Endothelial cell of umbilical vein (primary cell): Measurements from ENCODE around the gene PACSIN2. TPM values are rescaled to one million over a fixed set of nuclear protein-coding genes. Genes with fewer than 3 reads are reported as not detected.

Source experiments
- BruUV-seq: library from RNA; stranded (reverse); fragments of 400-500 nt; replicated peaks from 2 replicates; lab custom pipeline; 2021; lab: Mats Ljungman, UMichigan
- CTCF ChIA-PET: fragments of 300-600, 350-600 bp; sonication (Branson Sonifier 250); formaldehyde crosslinking; loops from one replicate; lab custom pipeline; 2021; ENCODE audit warnings: antibody characterized with exemption, inconsistent platforms; lab: Charles Lee
- POLR2A ChIA-PET: fragments of 300-600, 350-600 bp; sonication (Branson Sonifier 250); formaldehyde crosslinking; loops from one replicate; lab custom pipeline; 2021; ENCODE audit warnings: antibody characterized with exemption, inconsistent platforms; lab: Charles Lee
- DNase-seq: peaks from one replicate; pipeline ENCODE4 v3.0.0-alpha.2; 2011; ENCODE audit warnings: low read depth, low spot score
- FAIRE-seq: peaks from 2 replicates; lab custom pipeline; 2011; peaks lifted over from hg19 to GRCh38; lab: Jason Lieb, UNC
- H2AFZ ChIP-seq: 2 replicates; pipeline ENCODE4 v1.6.0; 2012; ENCODE audit warnings: low read depth, low read length, control low read depth, inconsistent platforms
- H3K27ac ChIP-seq: 2 replicates; pipeline ENCODE4 v1.5.1; 2011; ENCODE audit warnings: low read depth, mild to moderate bottlenecking, control low read depth, low read length, moderate library complexity; ENCODE audit not compliant: insufficient read depth
- H3K27me3 ChIP-seq, 2 experiments: 2 replicates each; pipeline versions ENCODE4 v1.6.0 to v1.6.1; 2011; ENCODE audit warnings: low read length in 2 of 2, mixed read lengths in 1 of 2; ENCODE audit not compliant: control insufficient read depth in 2 of 2, insufficient read depth in 2 of 2
- H3K36me3 ChIP-seq, 2 experiments: 2 replicates in 1 of 2; 3 replicates in 1 of 2; pipeline ENCODE4 v1.5.1; 2011; ENCODE audit warnings: low read length in 2 of 2, mild to moderate bottlenecking in 1 of 2, moderate library complexity in 1 of 2; ENCODE audit not compliant: control insufficient read depth in 2 of 2, insufficient read depth in 2 of 2; ENCODE audit errors: extremely low read depth in 1 of 2
- H3K4me1 ChIP-seq: 3 replicates; pipeline ENCODE4 v1.5.1; 2011; ENCODE audit warnings: mild to moderate bottlenecking, low read length; ENCODE audit not compliant: control insufficient read depth, insufficient read depth; ENCODE audit errors: extremely low read depth
- H3K4me2 ChIP-seq: 2 replicates; pipeline ENCODE4 v1.6.1; 2011; ENCODE audit warnings: low read length, control low read depth, mixed read lengths; ENCODE audit not compliant: insufficient read depth
- H3K4me3 ChIP-seq, 3 experiments: fragments of 200-600 bp in 1 of 3; sonication (generic), shearing (Covaris generic) in 1 of 3; replicated peaks in 1 of 3; 2 replicates each; pipeline ENCODE4 v1.5.1; 2011 to 2016; ENCODE audit warnings: control low read depth in 3 of 3, low read length in 3 of 3, mild to moderate bottlenecking in 2 of 3, inconsistent platforms in 1 of 3, low read depth in 1 of 3, moderate library complexity in 1 of 3; ENCODE audit not compliant: insufficient read depth in 1 of 3
- H3K79me2 ChIP-seq: 2 replicates; pipeline ENCODE4 v1.6.0; 2012; ENCODE audit warnings: low read length, inconsistent platforms; ENCODE audit not compliant: control insufficient read depth, insufficient read depth
- H3K9ac ChIP-seq: replicated peaks from 2 replicates; pipeline ENCODE3; 2011; ENCODE audit warnings: low read length, control low read depth; ENCODE audit not compliant: insufficient read depth; ENCODE audit errors: extremely low read depth
- H3K9me1 ChIP-seq: replicated peaks from 3 replicates; pipeline ENCODE4 v1.6.0; 2011; ENCODE audit warnings: mild to moderate bottlenecking, low read length; ENCODE audit not compliant: control insufficient read depth, insufficient read depth; ENCODE audit errors: extremely low read depth
- H3K9me3 ChIP-seq: replicated peaks from 2 replicates; pipeline ENCODE4 v1.5.1; 2012; ENCODE audit warnings: low read length, inconsistent platforms; ENCODE audit not compliant: control insufficient read depth, insufficient read depth
- H4K20me1 ChIP-seq: replicated peaks from 2 replicates; pipeline ENCODE3; 2011; ENCODE audit warnings: mild to moderate bottlenecking, low read length; ENCODE audit not compliant: control insufficient read depth, insufficient read depth; ENCODE audit errors: extremely low read depth
- EZH2 ChIP-seq: IDR thresholded peaks from 2 replicates; pipeline ENCODE4 v1.6.1; 2012; ENCODE audit warnings: borderline replicate concordance, low read depth, mild to moderate bottlenecking, moderate library complexity, low read length, inconsistent platforms; ENCODE audit not compliant: severe bottlenecking
- FOS ChIP-seq: IDR thresholded peaks from 2 replicates; pipeline ENCODE4 v1.6.1; 2011; ENCODE audit warnings: mild to moderate bottlenecking, low read length, moderate library complexity, borderline replicate concordance; ENCODE audit not compliant: insufficient read depth
- JUN ChIP-seq: IDR thresholded peaks from 2 replicates; pipeline ENCODE4 v1.6.1; 2011; ENCODE audit warnings: borderline replicate concordance, low read depth; ENCODE audit not compliant: insufficient read length, insufficient read depth
- MYC ChIP-seq: IDR thresholded peaks from one replicate; pipeline ENCODE4 v1.6.1; 2011; ENCODE audit warnings: mild to moderate bottlenecking, low read depth, low read length
- POLR2A ChIP-seq: IDR thresholded peaks from 2 replicates; pipeline ENCODE4 v1.6.1; 2012; ENCODE audit warnings: low read depth, mild to moderate bottlenecking, control low read depth, low read length
- POLR2AphosphoS5 ChIP-seq: IDR thresholded peaks from 2 replicates; pipeline ENCODE4 v1.6.1; 2012; ENCODE audit warnings: low read depth, mild to moderate bottlenecking, control low read depth, low read length, moderate library complexity; ENCODE audit not compliant: insufficient read depth
- dilution Hi-C: fragments of 300-500 bp; cut with MboI; formaldehyde crosslinking; loops from one replicate; pipeline ENCODE4 v1.15.0; 2019; ENCODE audit warnings: low sequenced_read_pairs; ENCODE audit not compliant: extremely low pct_ligation_motif_present
- intact Hi-C: fragments of 100-400 bp; cut with micrococcal nuclease; formaldehyde crosslinking; loops from one replicate; pipeline ENCODE4 v1.10.0; 2022
- polyA plus RNA-seq, 4 experiments: library from polyadenylated mRNA; depleted of rRNA in 3 of 4; stranded (reverse) in 3 of 4; unstranded in 1 of 4; fragments of >200 nt; gene quantifications; 2 replicates each; pipeline versions ENCODE4 v1.2.1 to v1.2.3, GENCODE V29; 2011 to 2012; ENCODE audit warnings: missing spikeins in 1 of 4
- total RNA-seq: library from RNA; stranded (reverse); gene quantifications from 2 replicates; pipeline ENCODE4 v1.2.3, GENCODE V29; 2021
- TF ChIP-seq, protein P1 (sequence below): IDR thresholded peaks from 2 replicates; pipeline ENCODE4 v1.6.1; 2011; ENCODE audit not compliant: insufficient read depth, insufficient read length
- TF ChIP-seq, protein P2 (sequence below), 2 donors: IDR thresholded peaks; 1 replicate in 1 of 2; 2 replicates in 1 of 2; pipeline ENCODE4 v1.5.1; 2011; ENCODE audit warnings: low read length in 2 of 2, mild to moderate bottlenecking in 2 of 2, moderate library complexity in 2 of 2, control low read depth in 1 of 2, inconsistent platforms in 1 of 2, low read depth in 1 of 2; ENCODE audit not compliant: insufficient read depth in 1 of 2; ENCODE audit errors: extremely low read depth in 1 of 2

The PACSIN2 gene
- total and polyA plus RNA-seq, 2 donors (not counting 3 experiments of a cell fraction or from before 2014, with no cell fraction given) = 46.2 to 64.5 TPM

DNA sequence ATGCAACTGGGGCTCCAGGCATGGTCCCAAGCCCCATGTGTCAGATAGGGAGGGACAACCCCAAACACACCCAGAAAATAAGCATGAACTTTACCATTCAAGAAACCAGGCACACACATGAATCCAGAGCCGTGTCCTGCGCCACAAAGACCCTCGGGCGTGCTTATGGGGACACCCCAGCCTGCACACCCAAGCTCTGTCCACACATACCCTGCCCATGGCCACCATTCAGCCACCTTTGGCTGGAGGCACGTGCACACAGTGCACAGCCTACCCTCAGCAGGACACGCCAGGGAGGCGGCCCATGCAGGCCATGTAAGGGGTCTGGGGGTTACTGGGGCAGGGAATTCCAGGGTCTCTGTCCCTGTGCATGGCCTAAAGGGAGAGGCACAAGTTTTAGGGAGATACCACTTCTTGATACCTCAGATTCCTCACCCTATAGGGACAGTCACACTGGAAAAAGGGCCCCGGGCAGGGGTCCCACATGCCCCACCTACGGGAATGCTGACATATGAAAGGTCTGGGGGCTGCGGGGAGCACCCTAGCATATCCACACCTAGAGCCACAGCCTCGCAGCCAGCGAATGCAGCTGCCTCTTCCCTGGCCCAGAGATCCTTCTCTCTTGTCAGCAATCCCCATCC, 20.6 kb downstream of the PACSIN2 start:
- Histone ChIP-seq H3K4me1 (peaks cover 32% of the 10 kb centered on the region), H3K27me3 (no peaks in the 10 kb centered on the region), H3K9me1 (no peaks in the 10 kb centered on the region), H4K20me1 (no peaks in the 10 kb centered on the region), H3K4me2 (no peak overlapping the region), H3K79me2 (peaks cover 63% of the 10 kb centered on the region), H3K9ac (no peak overlapping the region), H3K9me3 (no peaks in the 10 kb centered on the region), H3K4me3 (no peak overlapping the region), H3K36me3 (no peaks in the 10 kb centered on the region), H2AFZ (no peak overlapping the region), H3K27ac (no peak overlapping the region)
- TF ChIP-seq POLR2A (no peak), JUN (no peak), EZH2 (no peak), FOS (no peak), POLR2AphosphoS5 (no peak), MYC (no peak)
- TF ChIP-seq, protein P1, sequence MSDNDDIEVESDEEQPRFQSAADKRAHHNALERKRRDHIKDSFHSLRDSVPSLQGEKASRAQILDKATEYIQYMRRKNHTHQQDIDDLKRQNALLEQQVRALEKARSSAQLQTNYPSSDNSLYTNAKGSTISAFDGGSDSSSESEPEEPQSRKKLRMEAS = no peak
- TF ChIP-seq, protein P2, sequence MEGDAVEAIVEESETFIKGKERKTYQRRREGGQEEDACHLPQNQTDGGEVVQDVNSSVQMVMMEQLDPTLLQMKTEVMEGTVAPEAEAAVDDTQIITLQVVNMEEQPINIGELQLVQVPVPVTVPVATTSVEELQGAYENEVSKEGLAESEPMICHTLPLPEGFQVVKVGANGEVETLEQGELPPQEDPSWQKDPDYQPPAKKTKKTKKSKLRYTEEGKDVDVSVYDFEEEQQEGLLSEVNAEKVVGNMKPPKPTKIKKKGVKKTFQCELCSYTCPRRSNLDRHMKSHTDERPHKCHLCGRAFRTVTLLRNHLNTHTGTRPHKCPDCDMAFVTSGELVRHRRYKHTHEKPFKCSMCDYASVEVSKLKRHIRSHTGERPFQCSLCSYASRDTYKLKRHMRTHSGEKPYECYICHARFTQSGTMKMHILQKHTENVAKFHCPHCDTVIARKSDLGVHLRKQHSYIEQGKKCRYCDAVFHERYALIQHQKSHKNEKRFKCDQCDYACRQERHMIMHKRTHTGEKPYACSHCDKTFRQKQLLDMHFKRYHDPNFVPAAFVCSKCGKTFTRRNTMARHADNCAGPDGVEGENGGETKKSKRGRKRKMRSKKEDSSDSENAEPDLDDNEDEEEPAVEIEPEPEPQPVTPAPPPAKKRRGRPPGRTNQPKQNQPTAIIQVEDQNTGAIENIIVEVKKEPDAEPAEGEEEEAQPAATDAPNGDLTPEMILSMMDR (IDR thresholded peaks at IDR 0.05; ENCODE audit: extremely low read depth in 1 of 2, insufficient read depth in 1 of 2, low read depth in 1 of 2, low read length in 2 of 2) = no peak
- POLR2A ChIA-PET = no interaction called here
- CTCF ChIA-PET = interaction anchor here (1.0 to 1.9 kb wide), 4 partner anchors 13 to 60 kb away, joined by 3 to 11 read pairs (median 8); partner anchors contain the start of gene PACSIN2
- BruUV-seq = no TSS peak
- intact Hi-C loops (no loop called here), dilution Hi-C loops (no loop called here)
- no peak for FAIRE-seq
- no peak for DNase-seq
